SU-DHL-6 (cell line): ENCODE measurements around the gene ESRRA.

Experiments
- EZH2phosphoT487 ChIP-seq: fragments of 200-600 bp; sonication (generic), shearing (Covaris generic); conservative IDR thresholded peaks from 2 replicates; pipeline ENCODE4 v1.6.1; 2018; ENCODE audit warnings: mild to moderate bottlenecking, antibody characterized with exemption, low read length, moderate library complexity, mixed read lengths
- TF ChIP-seq, protein P1 (sequence below): fragments of 200-600 bp; sonication (generic); IDR thresholded peaks from one replicate; pipeline ENCODE4 v1.5.1; 2017; ENCODE audit warnings: antibody characterized with exemption, mild to moderate bottlenecking, low read length, moderate library complexity; ENCODE audit not compliant: insufficient read depth, poor library complexity, severe bottlenecking

DNA sequence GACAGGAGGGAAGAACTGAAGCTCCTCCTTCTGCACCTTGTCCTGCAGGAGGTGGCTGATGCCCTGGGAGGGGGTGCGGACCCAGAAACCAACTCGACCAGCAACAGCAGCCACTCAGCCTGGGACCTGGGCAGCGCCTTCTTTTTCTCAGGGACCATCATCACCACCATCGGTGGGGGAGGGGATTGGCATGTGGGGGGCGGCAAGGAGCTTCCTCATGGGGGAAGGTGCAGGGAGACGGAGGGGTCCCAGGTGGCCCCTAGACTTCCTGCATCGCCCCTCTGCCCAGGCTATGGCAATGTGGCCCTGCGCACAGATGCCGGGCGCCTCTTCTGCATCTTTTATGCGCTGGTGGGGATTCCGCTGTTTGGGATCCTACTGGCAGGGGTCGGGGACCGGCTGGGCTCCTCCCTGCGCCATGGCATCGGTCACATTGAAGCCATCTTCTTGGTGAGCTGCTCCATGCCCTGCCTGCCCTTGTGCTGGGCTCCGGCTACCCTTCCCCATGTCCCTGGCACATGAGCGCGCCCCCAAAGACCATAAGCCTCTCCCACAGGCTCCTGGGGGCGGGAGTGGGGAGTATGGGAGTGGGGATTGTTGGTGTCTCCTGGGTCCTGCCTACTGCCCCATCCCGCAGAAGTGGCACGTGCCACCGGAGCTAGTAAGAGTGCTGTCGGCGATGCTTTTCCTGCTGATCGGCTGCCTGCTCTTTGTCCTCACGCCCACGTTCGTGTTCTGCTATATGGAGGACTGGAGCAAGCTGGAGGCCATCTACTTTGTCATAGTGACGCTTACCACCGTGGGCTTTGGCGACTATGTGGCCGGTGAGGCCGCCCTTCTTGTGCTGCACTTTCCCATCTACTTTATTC lies 8.3 kb upstream of the ESRRA start:
- TF ChIP-seq, protein P1, sequence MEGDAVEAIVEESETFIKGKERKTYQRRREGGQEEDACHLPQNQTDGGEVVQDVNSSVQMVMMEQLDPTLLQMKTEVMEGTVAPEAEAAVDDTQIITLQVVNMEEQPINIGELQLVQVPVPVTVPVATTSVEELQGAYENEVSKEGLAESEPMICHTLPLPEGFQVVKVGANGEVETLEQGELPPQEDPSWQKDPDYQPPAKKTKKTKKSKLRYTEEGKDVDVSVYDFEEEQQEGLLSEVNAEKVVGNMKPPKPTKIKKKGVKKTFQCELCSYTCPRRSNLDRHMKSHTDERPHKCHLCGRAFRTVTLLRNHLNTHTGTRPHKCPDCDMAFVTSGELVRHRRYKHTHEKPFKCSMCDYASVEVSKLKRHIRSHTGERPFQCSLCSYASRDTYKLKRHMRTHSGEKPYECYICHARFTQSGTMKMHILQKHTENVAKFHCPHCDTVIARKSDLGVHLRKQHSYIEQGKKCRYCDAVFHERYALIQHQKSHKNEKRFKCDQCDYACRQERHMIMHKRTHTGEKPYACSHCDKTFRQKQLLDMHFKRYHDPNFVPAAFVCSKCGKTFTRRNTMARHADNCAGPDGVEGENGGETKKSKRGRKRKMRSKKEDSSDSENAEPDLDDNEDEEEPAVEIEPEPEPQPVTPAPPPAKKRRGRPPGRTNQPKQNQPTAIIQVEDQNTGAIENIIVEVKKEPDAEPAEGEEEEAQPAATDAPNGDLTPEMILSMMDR: no peak
- no peak for TF ChIP-seq EZH2phosphoT487
